Activated CD8-positive, alpha-beta memory T cell treated with anti-CD3 and anti-CD28 coated beads for 4 hours (primary cell): ENCODE results near the gene NOL11.
"Not testable (repeated sequence)": the region's sequence is repeated elsewhere in the genome, so short reads cannot be mapped to it uniquely, and the experiment has no call there.

Source experiments
- DNase-seq, 2 donors: peaks; one replicate each; pipeline ENCODE4 v3.0.0-alpha.2; 2020; ENCODE audit warnings: low read depth in 2 of 2

The NOL11 gene

DNA sequence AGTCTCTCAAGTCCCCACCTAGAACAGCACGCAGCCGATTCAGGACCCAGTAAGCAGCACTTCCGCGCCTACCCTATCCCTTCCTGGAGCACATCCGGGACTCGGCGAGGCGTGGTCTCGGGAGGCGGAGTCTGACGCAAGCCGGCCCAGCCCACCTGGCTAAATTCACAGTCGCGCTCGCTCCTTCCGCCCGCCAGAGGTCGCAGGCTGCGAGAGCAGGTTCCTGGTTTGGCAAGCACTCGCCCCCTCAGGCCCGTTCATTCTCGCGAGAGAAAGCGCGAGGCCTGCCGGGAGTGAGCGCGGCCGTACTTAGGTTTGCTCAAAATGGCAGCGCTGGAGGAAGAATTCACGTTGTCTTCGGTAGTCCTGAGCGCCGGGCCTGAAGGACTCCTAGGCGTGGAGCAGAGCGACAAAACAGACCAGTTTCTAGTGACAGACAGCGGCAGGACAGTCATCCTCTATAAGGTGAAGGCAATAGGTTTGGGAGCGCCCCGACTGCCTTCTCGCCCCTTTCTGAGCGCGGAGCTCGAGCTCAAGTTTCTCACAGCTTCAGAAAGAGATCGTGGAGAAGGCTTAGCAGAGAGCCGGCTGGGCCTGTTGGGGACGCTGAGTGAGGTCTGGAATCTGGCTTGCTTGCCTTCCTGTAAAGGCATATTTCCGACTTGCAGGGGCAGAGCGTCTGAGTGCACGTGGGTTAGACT, at the start of gene NOL11:
Gene NOL11, plus strand, starts transcription at position 313 of the 701 bp plus-strand sequence. Its CDS starts 12 bp downstream, at position 325.
- peak; percentile 99 for DNase-seq

DNA sequence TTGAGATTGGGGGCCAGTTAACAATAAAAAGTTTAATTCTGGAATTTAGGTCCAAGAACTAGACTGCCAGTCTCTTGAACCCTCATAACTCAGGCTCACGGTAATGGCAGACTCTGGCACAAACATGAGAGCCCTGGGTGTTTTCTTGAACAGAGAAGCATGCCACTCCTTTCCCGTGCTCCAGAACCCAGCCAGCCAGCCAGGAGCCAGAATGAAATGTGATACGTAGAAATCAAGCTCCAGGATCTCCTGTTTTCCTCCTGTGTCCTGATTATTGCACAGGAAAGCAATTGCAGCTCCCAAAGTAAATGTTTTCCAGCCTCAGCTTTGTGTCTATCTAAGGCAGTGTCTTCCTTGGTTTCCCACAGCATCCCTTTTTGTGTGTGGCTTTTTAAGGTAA, 46.2 kb upstream of the NOL11 start:
- no peak for DNase-seq

DNA sequence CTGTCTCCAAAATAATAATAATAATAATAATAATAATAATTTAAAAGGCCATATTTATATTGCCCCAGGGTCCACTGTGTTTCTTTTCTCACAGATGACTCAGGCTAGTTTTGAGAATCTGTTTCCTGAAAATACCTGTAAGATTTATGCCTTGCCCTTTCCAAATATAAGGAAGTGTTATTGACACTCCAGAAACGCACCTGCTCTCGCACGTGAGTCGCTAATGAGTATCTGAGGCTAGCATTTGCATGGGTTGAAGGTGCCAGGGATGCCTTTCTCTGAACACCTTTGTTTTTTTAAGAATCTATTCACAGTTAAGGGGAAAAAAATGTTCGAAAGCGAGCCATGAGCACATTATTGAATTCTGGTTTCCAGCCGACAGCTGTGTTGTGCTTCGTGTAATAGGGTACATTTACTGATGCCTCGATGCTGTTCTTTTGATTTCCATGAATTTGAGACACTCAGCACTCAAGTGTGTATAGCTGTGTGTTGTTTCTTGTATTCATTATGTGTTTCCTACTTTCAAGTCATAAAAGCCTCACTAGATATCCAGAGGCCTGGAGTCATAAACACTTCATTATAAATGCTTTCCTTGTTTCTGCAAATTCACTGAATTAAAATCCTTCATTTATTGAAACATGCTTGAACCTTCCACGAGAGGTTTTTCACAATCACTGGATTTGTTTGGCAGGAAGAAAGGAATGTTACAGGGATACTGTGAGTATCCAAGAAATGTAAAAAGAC, 45.0 kb upstream of the NOL11 start:
- no peak for DNase-seq

DNA sequence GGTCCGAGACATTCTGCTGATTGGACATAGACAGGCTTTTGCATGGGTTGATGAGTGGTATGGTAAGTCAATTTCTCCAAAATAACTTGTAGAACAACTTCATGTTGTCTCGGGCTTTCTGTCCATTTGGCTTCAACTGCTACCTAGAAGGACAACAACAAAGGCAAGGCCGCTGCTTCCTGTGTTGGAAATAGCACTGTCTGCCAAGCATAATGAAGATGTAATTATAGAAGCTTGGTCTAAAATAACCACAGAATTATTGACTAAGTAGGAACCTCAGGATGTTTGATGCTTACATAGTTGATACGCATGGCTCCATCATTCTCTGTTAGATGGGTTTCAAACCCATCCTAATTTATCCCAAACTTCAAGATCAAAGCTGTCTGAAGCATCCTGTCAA, 42.3 kb upstream of the NOL11 start:
- no peak for DNase-seq

DNA sequence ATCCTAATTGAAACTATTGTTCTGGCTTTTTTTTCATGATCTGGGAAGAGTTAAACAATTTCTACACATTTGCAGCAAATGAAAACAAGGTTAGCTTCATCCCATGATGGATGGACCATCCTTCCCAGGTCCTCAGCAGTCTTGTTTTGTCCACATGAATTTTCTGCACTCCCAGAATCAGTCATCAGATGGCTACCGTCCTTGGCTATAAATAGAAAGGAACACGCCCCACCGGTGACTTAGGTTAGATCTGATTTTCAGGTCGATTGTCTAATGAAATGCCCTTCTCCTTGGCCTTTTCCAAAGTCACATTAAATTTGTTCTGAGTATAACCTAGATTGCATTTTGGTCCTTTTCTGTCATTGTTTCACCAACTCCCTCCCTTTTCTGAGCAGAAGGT, 41.4 kb upstream of the NOL11 start:
- no peak for DNase-seq

DNA sequence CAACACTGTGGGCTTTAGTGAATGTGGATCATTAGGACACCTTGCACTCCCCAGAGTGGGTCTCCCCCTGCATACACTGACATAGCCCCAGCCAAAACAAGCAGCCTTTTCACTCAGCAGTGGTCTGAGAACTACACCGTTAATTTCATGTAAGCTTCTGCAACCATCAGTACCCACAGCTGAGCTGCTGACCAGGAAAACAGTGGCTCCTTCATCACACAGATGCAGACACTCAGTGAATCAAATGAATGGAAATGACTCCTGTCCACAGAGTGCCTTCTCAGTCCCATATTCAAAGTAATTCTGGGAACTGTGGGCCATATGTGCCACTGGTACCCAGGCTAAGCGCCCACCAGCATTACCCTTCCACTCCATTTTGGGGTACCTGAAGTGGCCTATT, 39.3 kb upstream of the NOL11 start:
- DNase-seq = no peak

DNA sequence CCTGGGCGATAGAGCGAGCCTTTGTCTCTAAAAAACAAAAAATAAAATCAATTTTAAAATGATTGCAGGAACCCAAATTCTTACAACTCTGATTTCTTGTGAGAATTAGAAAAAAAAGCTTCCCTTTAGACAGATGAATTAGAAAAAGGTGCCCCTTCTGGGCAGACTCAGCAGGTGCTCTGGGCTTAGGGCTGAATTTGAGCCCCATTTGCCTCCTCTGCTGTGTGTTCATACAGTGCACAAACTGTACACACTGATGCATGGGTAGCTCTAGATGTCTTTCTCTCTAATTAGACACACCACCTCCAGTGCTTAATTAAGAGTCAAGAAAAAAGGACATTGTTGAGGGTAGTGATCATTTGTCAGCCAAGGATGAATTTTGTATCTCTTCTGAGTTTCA, 38.5 kb upstream of the NOL11 start:
- DNase-seq = no peak

DNA sequence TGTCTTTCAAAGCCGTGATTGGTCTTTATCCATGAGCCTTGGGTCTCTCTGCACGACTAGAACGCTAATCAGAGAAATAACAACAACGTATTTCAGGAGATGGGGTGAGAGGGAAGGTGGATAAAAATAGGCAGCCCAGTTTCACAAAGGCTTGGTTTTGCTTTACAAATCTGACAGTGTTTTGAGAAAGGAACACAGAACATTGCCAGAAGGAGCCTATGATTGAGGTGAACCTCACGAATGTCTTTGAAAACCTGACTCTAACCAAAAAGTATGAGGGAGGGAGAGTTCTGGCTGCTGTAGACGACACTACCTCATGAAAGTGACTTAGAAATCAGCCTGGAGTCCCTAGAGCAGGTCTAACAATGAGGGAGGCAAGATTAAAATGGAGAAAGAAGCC, 38.0 kb upstream of the NOL11 start:
- no peak for DNase-seq

DNA sequence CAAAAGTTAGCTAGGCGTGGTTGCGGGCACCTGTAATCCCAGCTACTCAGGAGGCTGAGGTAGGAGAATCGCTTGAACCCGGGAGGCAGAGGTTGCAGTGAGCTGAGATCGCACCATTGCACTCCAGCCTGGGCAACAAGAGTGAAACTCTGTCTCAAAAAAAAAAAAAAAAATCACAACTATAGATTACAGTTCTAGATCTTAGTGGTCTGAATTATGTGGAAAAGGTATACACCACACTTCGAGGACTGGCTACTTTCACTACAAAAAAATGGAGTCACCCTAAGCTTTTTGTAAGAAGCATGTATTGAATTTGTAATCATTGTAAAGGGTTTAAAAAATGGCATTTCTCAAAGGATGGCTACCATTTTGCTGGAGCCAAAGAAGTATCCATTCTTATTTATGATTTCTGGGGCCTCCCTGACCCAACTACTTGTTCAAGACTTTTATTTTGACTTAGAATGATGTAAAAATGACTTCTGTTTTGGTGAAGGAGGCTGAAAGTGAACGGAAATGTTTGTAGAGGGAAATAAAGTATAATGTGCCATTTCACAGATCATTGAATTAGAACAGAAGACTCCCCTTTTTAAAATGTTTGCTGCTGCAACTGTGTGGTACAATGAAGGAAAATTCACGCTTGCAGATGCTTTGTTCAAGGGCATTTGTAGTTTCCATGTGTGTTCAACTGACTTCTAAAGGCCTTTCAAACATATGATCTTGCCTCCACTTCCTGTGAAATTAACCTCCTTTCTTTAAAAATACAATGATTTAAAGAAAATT, 37.1 kb upstream of the NOL11 start:
- DNase-seq = no peak

DNA sequence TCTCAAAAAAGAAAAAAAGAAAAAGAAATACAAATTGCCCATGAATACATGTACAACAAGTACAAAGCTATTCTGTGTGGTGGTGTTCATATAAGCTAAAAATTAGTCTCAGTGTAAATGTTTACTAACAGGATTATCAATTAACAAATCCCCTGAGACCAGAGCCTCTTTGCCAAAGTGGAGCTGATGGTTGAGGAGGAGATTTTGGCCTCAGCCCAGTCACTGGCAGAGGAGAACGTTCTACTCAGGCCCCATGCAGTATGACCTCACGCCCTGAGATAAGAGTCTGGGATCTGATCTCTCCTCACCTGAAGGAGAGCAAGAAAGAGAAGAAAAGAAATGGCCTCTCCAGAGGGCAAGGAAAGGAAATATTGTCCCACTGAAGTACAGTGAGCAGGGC, 35.5 kb upstream of the NOL11 start:
- no peak for DNase-seq

DNA sequence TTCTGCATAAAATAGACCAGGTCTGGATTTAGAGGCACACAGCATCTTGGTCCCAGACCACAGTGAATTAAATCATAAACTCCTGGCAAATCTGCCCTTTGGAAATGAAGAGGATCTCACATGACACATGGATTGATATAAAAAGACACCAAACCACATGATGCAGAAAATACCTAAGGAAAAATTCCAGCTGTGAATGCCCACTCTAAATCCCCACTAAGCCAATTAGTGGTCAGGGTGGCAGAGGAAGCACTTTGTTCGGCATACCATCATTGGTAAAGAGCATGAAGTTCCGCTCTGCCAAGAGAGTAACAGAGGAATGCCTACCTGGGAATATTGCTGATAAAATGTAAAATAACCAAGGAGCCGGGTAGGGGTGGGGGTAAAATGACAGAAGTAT, 32.4 kb upstream of the NOL11 start:
- no peak for DNase-seq

DNA sequence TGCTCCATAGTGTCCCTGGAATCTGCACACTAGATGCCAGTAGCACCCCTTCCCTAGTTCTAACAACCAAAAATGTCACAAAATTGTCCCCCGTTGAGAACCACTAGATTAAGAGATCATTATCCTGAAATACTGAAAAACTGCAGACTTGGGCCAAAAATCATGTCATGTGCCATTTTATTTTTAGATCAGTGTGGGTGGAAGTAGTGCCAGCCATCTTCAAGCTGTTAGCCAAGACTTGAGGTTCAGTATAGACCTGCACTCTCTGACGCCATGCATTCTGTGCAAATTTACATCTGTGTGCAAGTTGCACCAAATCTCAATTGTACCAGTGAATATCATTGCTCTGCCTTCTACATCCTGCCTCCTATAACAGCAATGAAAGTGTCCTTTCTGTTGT, 31.5 kb upstream of the NOL11 start:
- no peak for DNase-seq

DNA sequence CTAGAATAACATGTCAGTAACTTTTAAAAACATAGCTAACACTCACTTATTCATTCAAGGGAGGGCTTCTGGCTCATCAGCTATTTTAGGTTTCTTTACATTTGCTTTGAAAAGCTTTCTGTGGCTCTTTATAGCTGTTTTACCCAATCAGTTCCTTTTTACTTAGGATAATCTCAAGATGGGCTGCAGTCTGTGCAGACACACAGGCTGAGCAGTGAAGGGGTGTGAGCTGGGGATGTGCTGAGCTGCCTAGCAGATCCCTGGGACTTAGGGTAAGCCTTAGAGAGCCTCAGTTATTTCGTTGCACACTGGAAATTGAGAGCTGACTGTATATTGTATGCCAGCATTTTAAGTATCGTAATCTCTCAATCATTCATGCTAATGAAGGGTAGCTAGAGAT, 30.2 kb upstream of the NOL11 start:
- DNase-seq = no peak

DNA sequence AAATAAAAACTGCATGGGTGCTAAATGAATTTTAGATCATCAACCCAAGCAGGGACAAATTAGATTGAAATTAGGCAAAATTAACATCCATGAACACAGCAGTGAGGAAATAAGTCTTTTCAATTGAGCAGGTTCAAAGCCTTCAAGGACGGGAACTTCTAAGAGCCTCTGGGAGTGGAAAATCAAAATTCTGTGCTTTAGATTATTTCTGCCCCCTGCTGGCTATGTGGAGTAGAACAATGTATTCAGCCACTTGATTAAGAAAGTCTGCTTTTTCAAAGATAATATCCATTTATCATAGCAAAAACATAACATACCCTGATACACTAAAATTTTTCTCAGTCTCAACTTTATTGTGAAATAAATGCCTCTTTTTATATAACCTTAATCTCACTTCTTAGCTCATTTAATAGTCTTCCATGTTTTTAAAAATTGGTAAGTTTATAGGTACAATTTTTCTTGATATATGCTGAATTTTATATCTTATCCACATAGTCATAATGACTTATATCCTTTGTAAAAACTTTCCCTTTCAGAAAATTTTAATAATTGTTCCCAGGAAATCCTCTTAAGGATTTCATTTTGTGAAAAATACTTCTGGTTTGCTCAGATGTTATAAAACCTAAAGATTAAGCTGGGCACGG, 28.1 kb upstream of the NOL11 start:
- peak; percentile 1 to 10 for DNase-seq

DNA sequence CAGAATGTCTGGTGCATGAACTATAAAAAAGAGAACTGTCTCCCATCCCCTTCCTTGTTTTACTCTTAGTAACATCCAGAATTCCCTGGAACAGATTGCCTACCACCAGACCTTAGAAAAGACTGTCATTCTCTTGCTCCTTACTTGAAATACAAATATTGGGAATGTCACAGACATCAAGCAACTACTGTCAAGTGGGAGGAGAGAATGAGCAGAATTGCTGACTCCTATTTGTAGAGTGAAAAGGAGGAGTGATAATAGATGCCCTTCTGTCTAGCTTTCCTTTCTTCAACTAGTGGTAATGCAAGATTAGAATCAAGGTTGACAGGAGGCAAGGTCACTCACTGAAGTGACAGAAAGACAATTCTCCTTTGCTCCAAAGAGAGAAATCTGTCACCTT, 23.9 kb upstream of the NOL11 start:
- no peak for DNase-seq

DNA sequence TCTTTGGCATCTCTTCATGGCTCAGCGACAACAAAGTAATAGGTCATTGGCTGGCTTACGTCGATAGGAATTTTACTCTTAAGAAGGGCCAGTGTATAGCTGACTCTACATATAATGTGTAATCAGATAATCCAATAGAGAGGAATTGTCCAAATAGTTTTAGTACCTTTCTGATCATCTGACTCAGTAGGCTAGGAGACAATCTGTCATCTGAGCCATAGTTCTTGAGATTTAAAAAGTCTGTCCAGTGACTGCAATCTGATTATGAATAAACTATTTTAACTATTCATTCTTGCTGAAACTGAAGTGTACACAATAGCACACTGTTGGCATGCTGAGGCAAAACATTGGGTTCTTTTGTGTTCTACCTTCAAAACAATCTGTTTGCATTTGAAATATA, 21.4 kb upstream of the NOL11 start:
- no peak for DNase-seq

DNA sequence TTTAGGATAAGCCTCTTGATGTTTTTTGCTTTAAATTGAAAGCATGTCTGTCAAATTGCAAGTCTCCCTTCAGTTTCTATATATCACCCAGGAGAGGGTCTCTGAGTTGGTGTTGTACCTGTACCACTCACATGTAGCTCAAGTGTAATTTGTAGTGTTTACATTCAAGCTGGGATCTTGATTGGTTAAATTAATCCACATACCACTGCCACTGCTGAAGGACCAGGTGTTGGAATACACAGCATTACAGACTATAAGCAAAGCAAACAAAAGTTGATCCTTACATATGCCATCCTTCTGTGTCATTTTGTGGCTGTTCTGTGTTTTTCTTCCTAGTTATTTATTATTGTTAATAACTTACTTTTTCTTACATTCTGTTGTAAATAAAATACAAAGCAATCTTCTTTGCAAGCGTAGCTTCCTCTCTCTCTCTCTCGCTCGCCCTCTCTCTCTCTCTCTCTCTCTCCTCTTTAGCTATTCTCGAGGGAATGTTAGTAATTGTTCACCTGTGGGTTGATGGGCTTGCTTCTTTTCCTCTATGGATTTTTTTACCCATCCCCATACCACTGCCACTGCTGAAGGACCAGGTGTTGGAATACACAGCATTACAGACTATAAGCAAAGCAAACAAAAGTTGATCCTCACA, 20.8 kb upstream of the NOL11 start:
- DNase-seq = no peak

DNA sequence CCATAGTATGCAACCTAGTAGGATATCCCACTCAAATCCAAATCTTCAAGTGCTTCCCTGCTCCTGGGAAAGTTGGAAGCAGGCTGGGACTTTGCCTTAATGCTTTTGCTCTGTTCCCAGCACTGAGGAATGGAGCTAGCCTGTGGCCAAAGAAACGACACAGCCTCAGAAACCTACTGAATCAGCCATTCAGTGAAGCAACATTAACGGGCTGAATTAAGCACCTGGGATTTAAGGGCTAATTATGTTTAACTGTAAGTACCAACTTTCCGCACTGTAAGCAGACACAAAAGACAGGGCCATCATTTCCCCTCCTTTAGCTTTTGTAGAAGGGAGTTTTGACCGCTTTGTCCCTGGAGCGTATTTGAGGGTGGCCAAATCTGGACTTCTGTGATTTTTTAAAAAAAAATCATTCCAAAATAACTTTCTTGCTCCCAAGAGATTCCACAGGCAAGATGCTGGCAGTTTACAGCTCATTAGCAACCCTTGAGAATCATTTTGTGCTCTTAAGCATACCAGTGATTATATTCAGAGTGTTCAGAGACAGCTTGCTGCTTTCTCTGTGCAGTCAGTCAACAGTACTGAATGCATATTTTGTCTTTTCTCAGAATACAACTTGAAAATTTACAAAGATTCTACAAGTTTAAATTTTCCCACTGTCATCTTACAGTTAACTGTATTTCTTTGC, 17.6 kb upstream of the NOL11 start:
- no peak for DNase-seq

DNA sequence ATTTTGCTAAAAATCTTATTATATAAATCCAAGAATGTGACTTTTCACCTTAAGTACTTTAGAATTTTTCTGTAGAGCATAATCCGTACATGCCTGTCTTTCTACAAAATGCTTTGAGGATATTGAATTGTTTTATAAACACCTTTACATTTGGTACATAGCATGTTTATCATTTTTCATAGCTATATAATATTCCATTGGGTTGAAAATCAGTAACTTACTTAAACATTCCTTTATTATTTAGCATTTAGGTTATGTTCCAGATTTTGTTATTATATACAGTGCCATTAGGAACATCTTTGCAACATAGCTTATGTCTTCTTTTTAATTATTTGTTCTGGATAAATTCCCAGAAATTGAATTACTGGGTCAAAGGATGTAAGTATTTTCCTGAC, 17.0 kb upstream of the NOL11 start:
- DNase-seq = no peak

DNA sequence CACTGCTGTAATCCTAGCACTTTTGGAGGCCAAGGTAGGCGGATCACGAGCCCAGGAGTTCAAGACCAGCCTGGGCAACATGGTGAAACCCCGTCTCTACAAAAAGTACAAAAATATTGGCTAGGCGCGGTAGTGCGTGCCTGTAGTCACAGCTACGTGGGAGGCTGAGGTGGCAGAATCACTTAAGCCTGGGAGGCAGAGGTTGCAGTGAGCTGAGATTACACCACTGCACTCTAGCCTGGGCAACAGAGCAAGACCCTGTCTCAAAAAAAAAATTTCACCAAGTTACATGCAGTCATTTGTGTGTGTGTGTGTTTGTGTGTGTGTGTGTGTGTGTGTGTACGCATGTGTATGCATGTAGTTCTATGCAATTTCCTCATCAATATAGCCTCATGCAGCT, 14.9 kb upstream of the NOL11 start:
- not testable (repeated sequence) for DNase-seq

DNA sequence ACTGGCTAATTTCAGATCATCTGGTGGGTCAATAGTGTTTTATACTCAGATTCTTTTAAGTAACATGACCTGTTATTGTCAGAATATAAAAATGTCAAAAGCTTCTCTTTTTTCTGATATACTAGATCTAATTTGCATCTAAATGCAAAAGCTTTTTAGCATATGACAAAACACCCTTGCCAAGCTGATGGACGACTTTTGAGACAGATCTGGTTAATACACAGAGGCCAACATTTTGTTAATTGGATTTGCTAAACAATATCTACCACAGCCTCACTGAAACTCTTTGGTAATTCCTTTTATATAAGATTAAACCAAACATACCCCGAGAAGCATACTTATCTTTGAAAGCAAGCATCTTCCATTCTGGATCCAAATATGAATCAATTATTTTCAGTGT, 10.3 kb upstream of the NOL11 start:
- DNase-seq = no peak
